Right kidney (tissue), 1 donor: ENCODE data around the gene REV3L.
"Not testable (repeated sequence)": the region's sequence is repeated elsewhere in the genome, so short reads cannot be mapped to it uniquely, and the experiment has no call there.

Experiments
- DNase-seq: peaks from one replicate; pipeline ENCODE4 v3.0.0-alpha.2; 2016

Gene REV3L

DNA sequence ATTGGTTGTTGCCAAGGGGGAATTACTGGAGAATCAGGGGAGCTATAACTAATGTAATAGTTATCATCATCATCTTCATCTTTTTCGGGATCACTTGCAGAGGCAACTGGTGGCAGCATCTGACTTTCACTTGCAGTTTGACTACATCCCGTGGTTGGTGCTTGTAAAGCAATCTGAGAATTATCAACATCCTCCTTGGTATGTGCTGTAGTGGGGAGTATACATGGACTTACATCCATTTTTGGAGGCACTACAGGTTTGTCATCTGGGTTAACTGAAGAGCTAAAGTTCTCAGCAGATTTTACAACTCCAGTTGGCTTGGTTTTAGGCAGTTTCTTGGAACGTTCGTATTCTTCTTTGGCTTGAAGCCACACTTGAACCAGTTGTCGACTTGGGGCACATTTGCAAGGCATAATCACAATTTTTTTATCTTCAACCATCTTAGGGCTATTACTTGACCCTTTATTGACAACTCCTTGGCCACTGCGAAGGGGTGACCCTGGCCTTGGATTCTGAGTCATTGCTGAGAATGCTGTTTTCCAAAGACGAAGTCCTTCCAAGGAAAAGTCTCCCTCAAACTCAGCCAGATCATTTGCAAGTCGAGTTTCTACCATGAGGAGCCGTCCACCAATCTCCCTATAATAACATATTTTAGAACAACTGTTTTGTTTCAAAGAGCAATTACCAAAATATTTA, 115.5 kb downstream of the REV3L start:
- no peak for DNase-seq

- no peak for DNase-seq
Measured at GRCh38 chr6:111361648-111362047, 121.4 kb downstream of the REV3L start.

GRCh38 chr6:111358454-111358853, 124.6 kb downstream of the REV3L start:
- no peak for DNase-seq

DNA sequence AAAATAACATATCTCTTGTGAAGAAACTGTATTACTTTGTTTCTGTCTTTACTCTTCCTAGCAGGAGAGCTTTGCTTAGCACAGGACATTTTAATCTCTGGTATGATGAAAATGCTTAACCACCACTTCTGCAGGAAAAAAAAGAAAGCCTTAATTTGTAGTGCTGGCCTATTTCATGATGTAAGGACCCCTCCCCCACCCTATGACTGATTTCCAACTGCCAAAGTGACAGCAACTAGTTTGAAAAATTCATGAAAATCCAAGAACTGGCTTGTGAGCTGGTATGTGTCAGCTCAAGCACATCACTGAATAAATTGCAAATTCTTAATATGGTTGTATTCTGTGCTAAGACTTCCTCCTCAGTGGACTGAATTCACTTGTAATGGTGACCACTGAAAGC, 125.3 kb downstream of the REV3L start:
- no peak for DNase-seq

- DNase-seq = peak; percentile 10
Measured at GRCh38 chr6:111356551-111356950, 126.5 kb downstream of the REV3L start.

DNA sequence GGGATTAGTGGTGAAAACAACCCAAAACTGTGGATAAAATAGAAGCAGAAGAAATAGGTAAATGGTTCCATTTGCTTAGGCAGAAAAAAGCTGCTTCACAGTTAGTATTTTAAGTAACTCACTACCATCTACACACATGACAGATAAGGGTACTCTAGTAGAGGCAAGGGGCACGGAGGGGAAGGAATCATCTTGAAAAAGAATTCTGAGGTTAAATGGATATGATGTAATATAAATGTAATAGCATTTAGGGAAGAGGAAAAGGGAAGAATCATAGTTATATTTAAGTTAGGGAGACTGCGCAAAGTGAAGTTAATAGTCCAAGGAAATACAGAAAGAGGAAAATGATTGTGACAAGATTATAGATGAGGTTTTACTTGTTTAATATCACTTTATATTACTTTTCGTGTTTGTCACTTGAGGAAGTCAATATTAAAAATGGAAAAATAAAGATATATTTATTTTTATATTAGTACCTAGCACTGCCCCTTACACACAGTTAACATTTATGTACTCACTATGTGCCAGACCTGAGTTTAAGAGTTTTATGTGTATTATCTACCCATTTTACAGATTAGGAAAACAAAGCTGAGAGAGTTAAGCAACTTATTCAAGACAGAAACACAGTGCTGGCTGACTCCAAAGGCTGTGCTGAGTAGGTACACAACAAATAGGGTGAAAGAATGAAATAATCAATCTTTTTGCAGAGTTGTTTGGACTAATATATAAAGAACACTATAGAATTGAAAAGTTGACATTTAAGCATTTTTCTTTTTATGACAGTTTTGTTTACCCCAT, 128.1 kb downstream of the REV3L start:
- no peak for DNase-seq

- DNase-seq = no peak
Measured at GRCh38 chr6:111353912-111354462, 129.0 kb downstream of the REV3L start.

GRCh38 chr6:111347589-111347988, 135.4 kb downstream of the REV3L start:
- DNase-seq = no peak

DNA sequence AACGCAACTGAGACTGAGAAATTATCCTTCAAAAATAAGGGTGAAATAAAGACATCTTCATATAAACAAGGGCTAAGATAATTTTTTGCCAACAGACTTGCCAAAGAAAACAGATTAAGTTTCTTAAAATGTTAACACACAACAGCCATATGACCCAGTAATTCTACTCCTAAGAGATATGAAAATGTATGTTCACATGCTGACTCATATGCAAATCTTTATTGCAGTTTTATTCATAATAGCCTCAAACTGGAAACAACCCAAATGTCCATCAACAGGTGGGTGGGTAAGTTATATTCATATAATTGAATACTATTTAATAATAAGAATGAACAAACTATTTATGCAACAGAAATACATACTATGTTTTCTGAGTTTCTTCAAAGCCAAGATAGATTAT, 140.1 kb downstream of the REV3L start:
- no peak for DNase-seq

DNA sequence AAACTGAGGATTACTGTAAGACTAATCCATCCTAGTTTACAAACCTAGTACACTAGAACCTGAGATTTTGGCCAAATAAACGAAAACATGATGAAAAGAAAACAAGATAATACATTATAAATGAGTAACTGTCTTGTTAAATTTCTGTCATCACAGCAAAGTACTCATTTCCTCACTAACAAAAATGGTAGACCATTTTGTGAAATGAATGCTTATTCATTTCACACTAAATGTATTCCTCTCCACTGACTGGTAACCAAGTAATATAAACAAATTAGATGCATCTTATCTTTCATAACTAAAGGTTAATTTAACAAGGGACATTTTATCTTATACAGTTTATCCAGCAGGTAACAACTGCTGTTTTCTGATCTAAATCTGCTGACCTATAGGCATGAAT, 143.7 kb downstream of the REV3L start:
- no peak for DNase-seq

DNA sequence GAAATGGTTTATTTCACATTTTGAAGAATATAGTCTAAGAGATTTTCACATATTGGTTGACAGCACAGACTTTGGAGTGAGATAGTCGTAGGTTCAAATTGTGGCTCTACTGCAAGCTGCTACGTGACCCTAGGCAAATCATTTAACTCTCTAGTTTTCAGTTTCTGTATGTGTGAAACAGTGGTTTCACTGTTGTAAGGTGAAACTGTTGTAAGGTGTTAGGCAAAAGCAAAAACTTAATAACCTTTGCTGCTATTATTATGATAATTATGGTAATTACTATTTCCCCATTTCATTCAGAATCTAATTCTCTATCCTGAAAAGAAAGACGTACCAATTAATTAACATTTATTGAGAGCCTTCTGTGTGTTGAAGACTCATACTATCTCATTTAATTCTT, 144.2 kb downstream of the REV3L start:
- DNase-seq = no peak

GRCh38 chr6:111337829-111338236, 145.2 kb downstream of the REV3L start:
- no peak for DNase-seq

GRCh38 chr6:111329882-111330633, 153.0 kb downstream of the REV3L start:
- DNase-seq = no peak

GRCh38 chr6:111326563-111326962, 156.5 kb downstream of the REV3L start:
- no peak for DNase-seq

DNA sequence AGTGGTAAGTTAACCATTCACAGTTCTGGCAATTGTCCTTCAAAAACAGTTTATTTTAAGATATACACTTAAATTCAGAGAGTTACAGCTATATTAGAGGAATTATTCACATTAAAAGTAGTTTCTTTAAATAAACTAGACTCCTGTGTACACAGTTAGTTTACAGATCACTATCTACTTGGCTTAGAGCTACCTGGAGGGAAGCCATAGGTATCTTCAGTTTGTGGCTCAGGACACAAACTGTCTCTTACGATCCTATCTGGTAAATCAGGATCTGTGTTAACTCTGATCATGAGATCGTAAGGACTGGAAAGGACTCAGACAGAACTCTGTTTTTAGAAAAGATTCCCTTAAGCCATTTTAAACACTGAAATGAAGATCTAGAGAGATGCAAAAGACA, 160.9 kb downstream of the REV3L start:
- no peak for DNase-seq

GRCh38 chr6:111307950-111308349, 175.1 kb downstream of the REV3L start:
- not testable (repeated sequence) for DNase-seq

GRCh38 chr6:111307275-111307858, 175.7 kb downstream of the REV3L start:
- no peak for DNase-seq

GRCh38 chr6:111306104-111306888, 176.7 kb downstream of the REV3L start:
- no peak for DNase-seq

- DNase-seq = no peak
Measured at GRCh38 chr6:111301946-111302345, 181.1 kb downstream of the REV3L start.

- DNase-seq = not testable (repeated sequence)
Measured at GRCh38 chr6:111300938-111301800, 181.8 kb downstream of the REV3L start.

- no peak for DNase-seq
Measured at GRCh38 chr6:111297776-111298175, 185.2 kb downstream of the REV3L start.
